ENCODE measurements around the gene TRIM17. TPM values are rescaled to one million over a fixed set of nuclear protein-coding genes. Genes with fewer than 3 reads are reported as not detected.
A peak's percentile ranks its signal among the peaks of the same experiment; 100 is the strongest.

TRIM17 gene
- total RNA-seq, 1 experiment from 2014 or later: not detected

DNA sequence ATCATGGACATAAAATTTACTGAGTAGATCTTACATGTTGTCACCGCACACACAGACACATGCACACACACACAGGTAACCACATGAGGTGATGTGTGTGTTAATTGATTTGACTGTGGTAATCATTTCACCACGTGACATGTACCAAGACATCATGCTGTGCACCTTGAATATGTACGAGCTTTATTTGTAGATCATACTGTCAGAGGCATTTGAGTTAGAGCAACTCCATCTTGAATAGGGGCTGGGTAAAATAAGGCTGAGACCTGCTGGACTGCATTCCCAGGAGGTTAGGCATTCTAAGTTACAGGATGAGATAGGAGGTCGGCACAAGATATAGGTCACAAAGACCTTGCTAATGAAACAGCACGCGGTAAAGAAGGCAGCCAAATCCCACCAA lies 31.7 kb upstream of the TRIM17 start:
- H3K9me2 ChIP-seq (replicated peaks; ENCODE audit: low read length): no peaks in the 10 kb centered on the region
- no peak overlapping the region for H3K9ac ChIP-seq (ENCODE audit: low read length)
- H3K4me2 ChIP-seq (ENCODE audit: low read length): no peak overlapping the region
- no peak for DNase-seq
- intact Hi-C loops (cut with micrococcal nuclease): no loop called here
- POLR2A ChIA-PET (ENCODE audit: unreplicated experiment): no interaction called here
- CTCF ChIA-PET: no interaction called here
- no peaks in the 10 kb centered on the region for H3K27me3 ChIP-seq (ENCODE audit: low read length)
- no TSS peak for BruUV-seq (replicated peaks)
- no peak overlapping the region for H3K4me3 ChIP-seq (ENCODE audit: low read length)
- no peak overlapping the region for H3K27ac ChIP-seq (ENCODE audit: low read length)
- H3F3A ChIP-seq (ENCODE audit: low read length, unreplicated experiment): no peaks in the 10 kb centered on the region
- no peak for TF ChIP-seq EZH2phosphoT487 (IDR thresholded peaks at IDR 0.05; ENCODE audit: borderline replicate concordance, low read length)
- no peaks in the 10 kb centered on the region for H4K20me1 ChIP-seq (ENCODE audit: low read length)
- no peaks in the 10 kb centered on the region for H3K9me3 ChIP-seq (ENCODE audit: low read length)
- peaks cover 6% of the 10 kb centered on the region; the same call in 1 of the 2 replicates for H3K4me1 ChIP-seq (ENCODE audit: insufficient read depth, low read length)
- no peaks in the 10 kb centered on the region for H3K79me2 ChIP-seq (ENCODE audit: low read length)
- H2AFZ ChIP-seq (ENCODE audit: low read length): no peak overlapping the region
- no peaks in the 10 kb centered on the region for H3K36me3 ChIP-seq (ENCODE audit: low read depth, low read length)
- ATAC-seq: no peak

DNA sequence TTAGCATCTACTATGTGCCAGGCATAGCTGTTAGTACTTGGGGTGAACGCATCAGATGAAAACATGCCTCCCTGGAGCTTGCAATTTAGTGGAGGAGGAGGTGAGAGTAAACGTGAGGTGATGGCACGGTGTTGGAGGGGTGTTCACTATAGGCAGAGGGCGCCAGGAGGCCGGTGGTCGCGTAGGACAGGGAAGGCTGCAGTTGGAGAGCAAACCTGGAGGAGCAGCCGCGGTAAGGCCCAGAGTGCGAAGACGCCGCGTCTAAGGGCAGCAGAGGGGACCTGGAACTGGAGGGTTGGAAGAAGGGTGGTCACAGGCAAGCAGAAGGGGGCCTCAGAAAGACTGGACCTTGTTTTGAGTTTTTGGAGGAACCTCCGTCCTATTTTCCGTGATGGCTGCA lies 30.2 kb upstream of the TRIM17 start:
- Histone ChIP-seq H2AFZ (ENCODE audit: low read length) (no peak overlapping the region), H3K27ac (ENCODE audit: low read length) (no peak overlapping the region), H3K9me3 (ENCODE audit: low read length) (no peaks in the 10 kb centered on the region), H3K9ac (ENCODE audit: low read length) (no peak overlapping the region), H3K4me3 (ENCODE audit: low read length) (no peak overlapping the region), H3K27me3 (ENCODE audit: low read length) (no peaks in the 10 kb centered on the region), H3K4me1 (ENCODE audit: insufficient read depth, low read length) (peaks cover 6% of the 10 kb centered on the region; the same call in 1 of the 2 replicates), H3K36me3 (ENCODE audit: low read depth, low read length) (no peaks in the 10 kb centered on the region), H3K79me2 (ENCODE audit: low read length) (no peaks in the 10 kb centered on the region), H3F3A (ENCODE audit: low read length, unreplicated experiment) (no peaks in the 10 kb centered on the region), H4K20me1 (ENCODE audit: low read length) (no peaks in the 10 kb centered on the region), H3K4me2 (ENCODE audit: low read length) (no peak overlapping the region), H3K9me2 (replicated peaks; ENCODE audit: low read length) (no peaks in the 10 kb centered on the region)
- BruUV-seq (replicated peaks): no TSS peak
- DNase-seq (no peak), ATAC-seq (no peak)
- TF ChIP-seq EZH2phosphoT487 (IDR thresholded peaks at IDR 0.05; ENCODE audit: borderline replicate concordance, low read length) (no peak), EZH2 (IDR thresholded peaks at IDR 0.05; ENCODE audit: low read length, unreplicated experiment) (no peak)
- TF ChIP-seq, protein P1, sequence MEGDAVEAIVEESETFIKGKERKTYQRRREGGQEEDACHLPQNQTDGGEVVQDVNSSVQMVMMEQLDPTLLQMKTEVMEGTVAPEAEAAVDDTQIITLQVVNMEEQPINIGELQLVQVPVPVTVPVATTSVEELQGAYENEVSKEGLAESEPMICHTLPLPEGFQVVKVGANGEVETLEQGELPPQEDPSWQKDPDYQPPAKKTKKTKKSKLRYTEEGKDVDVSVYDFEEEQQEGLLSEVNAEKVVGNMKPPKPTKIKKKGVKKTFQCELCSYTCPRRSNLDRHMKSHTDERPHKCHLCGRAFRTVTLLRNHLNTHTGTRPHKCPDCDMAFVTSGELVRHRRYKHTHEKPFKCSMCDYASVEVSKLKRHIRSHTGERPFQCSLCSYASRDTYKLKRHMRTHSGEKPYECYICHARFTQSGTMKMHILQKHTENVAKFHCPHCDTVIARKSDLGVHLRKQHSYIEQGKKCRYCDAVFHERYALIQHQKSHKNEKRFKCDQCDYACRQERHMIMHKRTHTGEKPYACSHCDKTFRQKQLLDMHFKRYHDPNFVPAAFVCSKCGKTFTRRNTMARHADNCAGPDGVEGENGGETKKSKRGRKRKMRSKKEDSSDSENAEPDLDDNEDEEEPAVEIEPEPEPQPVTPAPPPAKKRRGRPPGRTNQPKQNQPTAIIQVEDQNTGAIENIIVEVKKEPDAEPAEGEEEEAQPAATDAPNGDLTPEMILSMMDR (conservative IDR thresholded peaks at IDR 0.05; ENCODE audit: low read depth, low read length): no peak
- ChIA-PET CTCF (no interaction called here), POLR2A (ENCODE audit: unreplicated experiment) (no interaction called here)
- intact Hi-C loops (cut with micrococcal nuclease): no loop called here

DNA sequence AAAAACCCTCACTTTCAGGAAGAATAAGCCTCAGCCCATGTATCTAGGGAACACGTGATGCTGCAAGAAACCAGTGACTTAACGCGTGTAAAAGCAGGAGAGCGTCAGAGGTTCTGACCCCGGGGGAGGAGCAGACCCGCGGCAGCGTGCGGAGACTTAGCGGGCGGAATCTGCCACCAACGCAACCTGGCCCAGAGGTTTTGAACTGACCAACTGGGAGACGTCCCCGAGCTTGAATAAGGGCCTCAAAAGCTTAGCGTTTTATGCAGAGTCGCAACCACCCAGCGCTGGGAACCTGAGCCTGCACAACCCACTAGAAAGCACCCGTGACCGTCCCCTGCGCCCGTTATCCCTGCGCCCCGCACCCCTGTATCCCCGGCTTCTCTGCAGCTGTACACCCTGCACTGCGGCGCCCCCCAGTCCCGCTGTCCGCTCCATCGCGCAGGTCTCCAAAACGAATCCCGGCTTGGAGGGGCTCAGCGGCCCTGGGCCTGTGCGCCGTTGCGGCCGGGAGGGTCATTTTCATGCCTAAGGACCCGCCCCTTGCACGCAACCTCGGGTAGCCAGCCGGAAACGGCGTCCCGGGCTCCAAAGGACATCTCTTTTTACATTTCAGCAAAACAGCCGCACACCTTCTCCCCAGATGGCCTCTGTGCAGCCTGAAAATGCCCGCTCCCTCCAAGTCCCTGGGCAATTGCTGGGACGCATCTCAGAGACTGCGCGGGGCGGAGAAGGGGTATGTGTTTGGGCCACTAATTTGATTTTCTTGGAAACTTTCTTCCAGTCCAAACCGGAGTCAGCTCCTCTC lies 29.4 kb upstream of the TRIM17 start:
- DNase-seq (no peak), ATAC-seq (no peak; the same call in 1 of the 2 replicates)
- peak overlapping the region; percentile 72 for H3K4me2 ChIP-seq (ENCODE audit: low read length)
- ChIA-PET POLR2A (ENCODE audit: unreplicated experiment) (no interaction called here), CTCF (no interaction called here)
- H3K27ac ChIP-seq (ENCODE audit: low read length): no peak overlapping the region
- H3K9me2 ChIP-seq (replicated peaks; ENCODE audit: low read length): no peaks in the 10 kb centered on the region
- no peaks in the 10 kb centered on the region for H3K36me3 ChIP-seq (ENCODE audit: low read depth, low read length)
- no peaks in the 10 kb centered on the region for H3K9me3 ChIP-seq (ENCODE audit: low read length)
- H4K20me1 ChIP-seq (ENCODE audit: low read length): no peaks in the 10 kb centered on the region
- H3K4me3 ChIP-seq (ENCODE audit: low read length): peak overlapping the region; percentile 28
- intact Hi-C loops (cut with micrococcal nuclease): no loop called here
- BruUV-seq (replicated peaks): no TSS peak
- peaks cover 6% of the 10 kb centered on the region; the same call in 1 of the 2 replicates for H3K4me1 ChIP-seq (ENCODE audit: insufficient read depth, low read length)
- H3F3A ChIP-seq (ENCODE audit: low read length, unreplicated experiment): no peaks in the 10 kb centered on the region
- TF ChIP-seq, protein P1 (conservative IDR thresholded peaks at IDR 0.05; ENCODE audit: low read depth, low read length): no peak
- TF ChIP-seq EZH2 (IDR thresholded peaks at IDR 0.05; ENCODE audit: low read length, unreplicated experiment) (no peak), EZH2phosphoT487 (IDR thresholded peaks at IDR 0.05; ENCODE audit: borderline replicate concordance, low read length) (no peak)
- H3K27me3 ChIP-seq (ENCODE audit: low read length): no peaks in the 10 kb centered on the region
- H3K9ac ChIP-seq (ENCODE audit: low read length): no peak overlapping the region
- H2AFZ ChIP-seq (ENCODE audit: low read length): peak overlapping the region; percentile 59
- no peaks in the 10 kb centered on the region for H3K79me2 ChIP-seq (ENCODE audit: low read length)

Measured in PC-3 (cell line).